Keratinocyte (primary cell): Measurements from ENCODE around the gene PIK3AP1. TPM values are rescaled to one million over a fixed set of nuclear protein-coding genes. Genes with fewer than 3 reads are reported as not detected.
"Not testable (repeated sequence)": the region's sequence is repeated elsewhere in the genome, so short reads cannot be mapped to it uniquely, and the experiment has no call there.

Experiments
- DNase-seq: peaks from one replicate; pipeline ENCODE4 v3.0.0-alpha.2; 2011; ENCODE audit warnings: low read depth, missing footprints, low spot score
- FAIRE-seq: peaks from 2 replicates; lab custom pipeline; 2011; peaks lifted over from hg19 to GRCh38; lab: Jason Lieb, UNC
- H2AFZ ChIP-seq: 2 replicates; pipeline ENCODE4 v1.6.0; 2012; ENCODE audit warnings: low read length, control low read depth, inconsistent platforms; ENCODE audit not compliant: control insufficient read depth
- H3K27ac ChIP-seq: 2 replicates; pipeline ENCODE4 v1.5.1; 2011; ENCODE audit warnings: low read length; ENCODE audit not compliant: control insufficient read depth, insufficient read depth
- H3K27me3 ChIP-seq: 3 replicates; pipeline ENCODE4 v1.6.0; 2011; ENCODE audit warnings: low read length; ENCODE audit not compliant: control insufficient read depth, insufficient read depth; ENCODE audit errors: extremely low read depth
- H3K36me3 ChIP-seq, 2 experiments: 2 replicates in 1 of 2; 3 replicates in 1 of 2; pipeline ENCODE4 v1.5.1; 2011; ENCODE audit warnings: low read length in 2 of 2, mild to moderate bottlenecking in 1 of 2; ENCODE audit not compliant: control insufficient read depth in 2 of 2, insufficient read depth in 2 of 2; ENCODE audit errors: extremely low read depth in 1 of 2
- H3K4me1 ChIP-seq: 3 replicates; pipeline ENCODE4 v1.5.1; 2011; ENCODE audit warnings: low read length; ENCODE audit not compliant: control insufficient read depth, insufficient read depth; ENCODE audit errors: extremely low read depth
- H3K4me2 ChIP-seq: 3 replicates; pipeline ENCODE4 v1.6.0; 2011; ENCODE audit warnings: low read depth, low read length; ENCODE audit not compliant: control insufficient read depth, insufficient read depth; ENCODE audit errors: extremely low read depth
- H3K4me3 ChIP-seq, 3 experiments: fragments of 200-600 bp in 1 of 3; sonication (generic) in 1 of 3; 2 replicates in 2 of 3; 3 replicates in 1 of 3; pipeline ENCODE4 v1.5.1; 2011 to 2016; ENCODE audit warnings: low read length in 3 of 3, mild to moderate bottlenecking in 3 of 3, control low read depth in 2 of 3, inconsistent platforms in 1 of 3, low read depth in 1 of 3, mixed read lengths in 1 of 3, mixed run types in 1 of 3, moderate library complexity in 1 of 3; ENCODE audit not compliant: control insufficient read depth in 2 of 3, insufficient read depth in 2 of 3; ENCODE audit errors: extremely low read depth in 1 of 3
- H3K79me2 ChIP-seq: 2 replicates; pipeline ENCODE4 v1.6.0; 2012; ENCODE audit warnings: low read length; ENCODE audit not compliant: control insufficient read depth, insufficient read depth
- H3K9ac ChIP-seq: 3 replicates; pipeline ENCODE4 v1.6.0; 2011; ENCODE audit warnings: low read length; ENCODE audit not compliant: control insufficient read depth, insufficient read depth; ENCODE audit errors: extremely low read depth
- H3K9me1 ChIP-seq: 3 replicates; pipeline ENCODE4 v1.6.0; 2011; ENCODE audit warnings: low read length; ENCODE audit not compliant: control insufficient read depth, insufficient read depth; ENCODE audit errors: extremely low read depth
- H3K9me3 ChIP-seq: 2 replicates; pipeline ENCODE4 v1.5.1; 2012; ENCODE audit warnings: low read depth, low read length; ENCODE audit not compliant: control insufficient read depth
- H4K20me1 ChIP-seq: 3 replicates; pipeline ENCODE4 v1.6.0; 2011; ENCODE audit warnings: low read length; ENCODE audit not compliant: control insufficient read depth, insufficient read depth; ENCODE audit errors: extremely low read depth
- EZH2 ChIP-seq: IDR thresholded peaks from one replicate; pipeline ENCODE4 v1.6.1; 2012; ENCODE audit warnings: inconsistent platforms, mild to moderate bottlenecking, low read length, moderate library complexity
- dilution Hi-C: fragments of 300-500 bp; cut with MboI; formaldehyde crosslinking; loops from one replicate; pipeline ENCODE4 v1.7.0; 2020; ENCODE audit warnings: low sequenced_read_pairs; ENCODE audit not compliant: extremely low pct_ligation_motif_present
- polyA plus RNA-seq, 5 experiments: library from polyadenylated mRNA; depleted of rRNA in 3 of 5; stranded (reverse) in 3 of 5; stranded (forward) in 1 of 5; unstranded in 1 of 5; fragments of >200 nt; gene quantifications; 1 replicate in 1 of 5; 2 replicates in 3 of 5; 3 replicates in 1 of 5; pipeline versions ENCODE4 v1.2.1 to v1.2.3, GENCODE V29; 2011 to 2012; ENCODE audit warnings: missing spikeins in 2 of 5, low read depth in 1 of 5, low replicate concordance in 1 of 5
- TF ChIP-seq, protein P1 (sequence below), 3 experiments: IDR thresholded peaks in 1 of 3; conservative IDR thresholded peaks in 1 of 3; optimal IDR thresholded peaks in 1 of 3; 2 replicates in 2 of 3; 3 replicates in 1 of 3; pipeline versions ENCODE3 to v1.5.1; 2011; ENCODE audit warnings: low read length in 3 of 3, mild to moderate bottlenecking in 3 of 3, moderate library complexity in 2 of 3, control low read depth in 1 of 3, inconsistent platforms in 1 of 3; ENCODE audit not compliant: insufficient read depth in 2 of 3; ENCODE audit errors: extremely low read depth in 1 of 3

PIK3AP1 gene
- polyA plus RNA-seq, 1 donor (not counting 4 experiments of a cell fraction or from before 2014, with no cell fraction given), result not detected

GRCh38 chr10:96752375-96752774 is 32.1 kb upstream of the PIK3AP1 start:
- FAIRE-seq (no peak), DNase-seq (no peak)
- TF ChIP-seq EZH2, result no peak
- no peak overlapping the region for H3K4me3 ChIP-seq
- H3K4me1 ChIP-seq, result no peaks in the 10 kb centered on the region
- no peak overlapping the region for H3K4me2 ChIP-seq
- dilution Hi-C loops, result no loop called here
- no peak overlapping the region for H2AFZ ChIP-seq
- H4K20me1 ChIP-seq, result no peaks in the 10 kb centered on the region
- no peaks in the 10 kb centered on the region for H3K36me3 ChIP-seq
- no peaks in the 10 kb centered on the region for H3K9me1 ChIP-seq
- no peaks in the 10 kb centered on the region for H3K9me3 ChIP-seq
- no peaks in the 10 kb centered on the region for H3K79me2 ChIP-seq
- H3K27ac ChIP-seq, result no peak overlapping the region
- H3K27me3 ChIP-seq, result no peaks in the 10 kb centered on the region
- H3K9ac ChIP-seq, result no peak overlapping the region

GRCh38 chr10:96750316-96750715 is 30.0 kb upstream of the PIK3AP1 start:
- H3K36me3 ChIP-seq, H3K4me3 ChIP-seq, H3K9me3 ChIP-seq, H3K27me3 ChIP-seq, H4K20me1 ChIP-seq, H3K79me2 ChIP-seq, H3K4me2 ChIP-seq, FAIRE-seq, H2AFZ ChIP-seq, H3K4me1 ChIP-seq, H3K9ac ChIP-seq, dilution Hi-C loops, DNase-seq, H3K27ac ChIP-seq, H3K9me1 ChIP-seq: not testable (repeated sequence)

DNA sequence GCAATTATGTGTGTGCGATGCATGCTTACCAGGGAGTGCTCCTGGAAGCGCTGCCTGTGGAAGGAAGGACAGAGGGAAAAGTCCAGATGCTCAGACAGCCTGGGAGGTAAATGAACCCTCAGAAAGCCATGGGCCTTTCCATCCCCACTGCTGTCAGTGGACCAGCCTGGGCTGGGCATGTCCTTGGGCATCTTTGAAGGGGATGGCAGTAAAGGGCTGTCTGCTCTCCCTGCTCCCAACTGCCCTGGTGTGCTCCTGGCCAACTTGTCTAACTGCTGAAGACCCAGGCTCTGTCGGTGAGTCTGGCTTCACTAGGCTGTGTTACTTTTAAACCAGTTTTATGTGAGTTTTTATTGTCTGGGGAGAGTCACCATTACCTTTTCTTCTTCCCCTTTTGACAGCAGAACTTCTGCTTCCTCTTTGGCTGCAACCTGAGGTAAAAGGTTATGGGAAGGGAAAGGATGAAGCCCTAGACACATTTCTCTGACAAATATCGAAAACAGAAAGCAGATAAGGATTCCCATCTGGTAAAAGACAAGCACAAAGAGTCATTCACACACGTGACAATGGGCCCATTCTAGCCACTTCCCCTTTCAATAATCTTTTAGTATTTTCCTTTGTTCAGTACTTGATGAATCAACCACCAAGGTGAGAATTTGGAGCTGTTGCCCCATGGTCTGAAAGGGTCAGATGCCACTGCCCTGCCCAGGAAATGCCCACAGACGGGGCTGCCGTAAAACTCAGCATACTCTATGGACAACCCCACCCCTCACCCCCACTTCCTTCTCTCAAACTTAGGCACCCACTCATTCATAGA is 27.6 kb upstream of the PIK3AP1 start:
- Histone ChIP-seq H3K4me1 (no peaks in the 10 kb centered on the region), H3K79me2 (no peaks in the 10 kb centered on the region), H2AFZ (no peak overlapping the region), H3K4me3 (no peak overlapping the region), H3K36me3 (no peaks in the 10 kb centered on the region), H3K27me3 (no peaks in the 10 kb centered on the region), H4K20me1 (no peaks in the 10 kb centered on the region), H3K9me1 (no peaks in the 10 kb centered on the region), H3K9ac (no peak overlapping the region), H3K4me2 (no peak overlapping the region), H3K27ac (no peak overlapping the region), H3K9me3 (no peaks in the 10 kb centered on the region)
- FAIRE-seq (no peak), DNase-seq (no peak)
- no peak for TF ChIP-seq EZH2
- TF ChIP-seq, protein P1, sequence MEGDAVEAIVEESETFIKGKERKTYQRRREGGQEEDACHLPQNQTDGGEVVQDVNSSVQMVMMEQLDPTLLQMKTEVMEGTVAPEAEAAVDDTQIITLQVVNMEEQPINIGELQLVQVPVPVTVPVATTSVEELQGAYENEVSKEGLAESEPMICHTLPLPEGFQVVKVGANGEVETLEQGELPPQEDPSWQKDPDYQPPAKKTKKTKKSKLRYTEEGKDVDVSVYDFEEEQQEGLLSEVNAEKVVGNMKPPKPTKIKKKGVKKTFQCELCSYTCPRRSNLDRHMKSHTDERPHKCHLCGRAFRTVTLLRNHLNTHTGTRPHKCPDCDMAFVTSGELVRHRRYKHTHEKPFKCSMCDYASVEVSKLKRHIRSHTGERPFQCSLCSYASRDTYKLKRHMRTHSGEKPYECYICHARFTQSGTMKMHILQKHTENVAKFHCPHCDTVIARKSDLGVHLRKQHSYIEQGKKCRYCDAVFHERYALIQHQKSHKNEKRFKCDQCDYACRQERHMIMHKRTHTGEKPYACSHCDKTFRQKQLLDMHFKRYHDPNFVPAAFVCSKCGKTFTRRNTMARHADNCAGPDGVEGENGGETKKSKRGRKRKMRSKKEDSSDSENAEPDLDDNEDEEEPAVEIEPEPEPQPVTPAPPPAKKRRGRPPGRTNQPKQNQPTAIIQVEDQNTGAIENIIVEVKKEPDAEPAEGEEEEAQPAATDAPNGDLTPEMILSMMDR (optimal IDR thresholded peaks at IDR 0.05 in 1 of 3, IDR thresholded peaks at IDR 0.05 in 1 of 3, conservative IDR thresholded peaks at IDR 0.05 in 1 of 3; ENCODE audit: extremely low read depth in 1 of 3, insufficient read depth in 2 of 3, low read length in 3 of 3), result no peak
- dilution Hi-C loops, result no loop called here
